Activated CD4-positive, CD25-positive, alpha-beta regulatory T cell treated with anti-CD3 and anti-CD28 coated beads, Interleukin-2, amount 50 U/mL, for 16 hours (primary cell): Measurements from ENCODE around the gene C10orf143.
"Not testable (repeated sequence)": the region's sequence is repeated elsewhere in the genome, so short reads cannot be mapped to it uniquely, and the experiment has no call there.

Experiments
- DNase-seq: peaks from one replicate; pipeline ENCODE4 v3.0.0-alpha.2; 2020; ENCODE audit warnings: low read depth, low spot score

Gene C10orf143

DNA sequence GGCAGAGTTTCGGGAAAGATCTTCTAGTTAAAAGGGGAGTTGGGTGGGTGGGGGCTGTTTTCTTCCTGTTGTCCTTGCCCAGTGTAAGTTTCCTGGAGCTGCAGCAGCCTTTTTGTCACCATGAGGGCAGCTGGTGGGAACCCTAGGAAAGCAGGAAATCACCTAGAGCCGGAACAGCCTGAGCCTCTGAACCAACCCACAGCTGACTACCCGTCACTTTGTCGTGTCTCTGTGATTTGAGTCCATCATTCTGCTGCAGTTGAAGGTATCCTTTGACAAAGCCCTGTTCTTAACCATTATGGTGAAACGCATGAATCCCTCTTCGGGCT is 1.2 kb upstream of the C10orf143 start:
- DNase-seq = no peak

DNA sequence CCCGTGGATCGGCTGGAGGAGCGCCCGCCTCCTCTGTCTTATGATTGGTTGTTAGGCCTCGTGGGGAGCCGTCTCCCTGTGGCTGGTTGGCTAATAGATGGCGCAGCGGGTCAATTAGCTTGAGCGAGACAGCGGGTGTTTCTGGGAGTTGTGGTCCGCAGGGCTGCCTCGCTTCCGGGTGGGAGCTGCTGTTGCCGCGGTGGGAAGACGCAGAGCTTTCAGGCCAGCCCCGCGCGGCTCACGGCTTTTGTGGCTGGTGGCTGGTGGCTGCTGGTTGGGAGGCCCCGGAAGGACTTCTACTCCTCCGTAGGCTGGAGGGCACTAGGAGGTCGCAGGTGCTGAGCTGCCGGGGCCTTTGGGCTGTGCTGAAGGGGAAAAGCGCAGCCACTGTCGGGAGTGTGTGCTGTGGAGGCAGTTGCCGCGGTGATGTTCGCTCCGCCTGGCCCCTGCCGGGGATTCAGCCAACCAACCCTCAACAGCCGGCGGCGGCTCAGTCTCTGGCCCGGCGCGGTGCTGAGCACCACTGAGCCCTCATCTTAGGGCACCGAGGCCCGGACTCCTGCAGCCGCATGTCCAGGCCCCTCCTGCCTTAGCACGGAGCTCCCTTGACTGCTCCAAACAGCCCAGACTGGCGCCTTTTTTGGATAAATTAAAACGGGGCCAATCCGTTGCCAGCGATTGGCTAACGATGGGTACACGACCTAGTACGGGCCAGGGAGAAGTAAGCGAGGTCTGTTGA is 652 bp upstream of the C10orf143 start:
- DNase-seq = peak; percentile 95

DNA sequence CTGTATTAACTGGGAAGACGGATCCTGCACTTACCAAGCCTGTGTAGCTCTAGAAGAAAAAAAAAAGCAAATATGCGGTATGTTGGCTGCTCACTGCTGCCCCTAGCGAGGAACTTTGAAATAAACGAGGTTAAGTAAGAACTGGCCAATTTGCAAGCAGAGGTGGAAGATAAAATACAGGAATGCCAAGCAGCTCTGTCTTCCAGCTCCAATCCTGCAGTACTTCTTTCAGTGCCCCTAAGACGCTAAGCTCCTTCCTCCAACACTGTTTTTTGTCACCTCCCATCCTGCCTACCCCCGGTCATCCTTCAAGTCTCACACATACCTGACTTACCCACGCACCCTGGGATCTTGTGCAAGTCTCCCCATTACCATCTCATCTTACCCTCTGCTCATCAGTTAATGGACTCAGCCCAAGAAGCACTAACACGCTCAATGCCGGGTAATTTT is 809 bp downstream of the C10orf143 start:
- DNase-seq = peak; percentile 47

DNA sequence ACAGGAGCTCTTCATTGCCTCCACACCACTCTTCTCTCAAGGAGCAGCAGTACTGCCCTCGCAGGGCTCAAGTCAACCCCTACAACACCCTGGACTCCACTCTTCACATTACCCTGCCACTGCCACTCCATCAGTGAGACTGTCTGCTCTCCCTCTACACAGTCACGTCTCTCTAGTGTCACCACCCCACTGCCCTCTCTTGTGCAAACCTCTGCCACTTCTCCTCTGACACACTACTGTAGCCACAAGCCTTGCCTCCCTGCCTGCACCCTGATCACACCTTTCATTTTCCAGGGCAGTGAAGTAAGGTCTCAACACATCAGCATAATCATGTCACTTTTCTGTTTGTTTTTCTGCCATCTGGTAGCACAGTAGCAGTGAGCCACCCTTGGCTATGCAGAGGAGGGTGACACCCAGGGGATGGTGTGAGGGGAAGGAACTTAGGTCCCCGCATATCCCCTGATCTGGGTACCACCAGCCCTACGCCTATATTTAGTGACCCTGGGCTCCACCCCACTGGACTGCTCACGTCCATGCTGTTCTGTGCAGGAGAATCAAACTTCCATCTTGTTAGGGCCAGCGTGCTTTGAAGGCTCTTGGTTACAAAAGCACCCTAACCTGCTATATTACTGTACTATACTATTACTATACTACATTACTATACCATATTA is 1.6 kb downstream of the C10orf143 start:
- no peak for DNase-seq

DNA sequence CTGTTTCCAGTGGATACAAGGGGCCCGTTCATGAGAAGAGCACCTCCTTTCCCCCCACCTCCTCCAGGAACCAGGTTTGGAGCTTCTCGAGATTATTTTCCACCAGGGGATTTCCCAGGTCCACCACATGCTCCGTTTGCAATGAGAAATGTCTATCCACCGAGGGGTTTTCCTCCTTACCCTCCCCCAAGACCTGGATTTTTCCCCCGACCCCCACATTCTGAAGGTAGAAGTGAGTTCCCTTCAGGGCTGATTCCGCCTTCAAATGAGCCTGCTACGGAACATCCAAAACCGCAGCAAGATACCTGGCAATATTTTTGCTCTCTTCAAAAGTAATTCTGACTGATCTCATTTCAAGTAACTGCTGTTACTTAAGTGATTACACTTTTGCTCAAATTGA is 2.5 kb downstream of the C10orf143 start:
- not testable (repeated sequence) for DNase-seq

DNA sequence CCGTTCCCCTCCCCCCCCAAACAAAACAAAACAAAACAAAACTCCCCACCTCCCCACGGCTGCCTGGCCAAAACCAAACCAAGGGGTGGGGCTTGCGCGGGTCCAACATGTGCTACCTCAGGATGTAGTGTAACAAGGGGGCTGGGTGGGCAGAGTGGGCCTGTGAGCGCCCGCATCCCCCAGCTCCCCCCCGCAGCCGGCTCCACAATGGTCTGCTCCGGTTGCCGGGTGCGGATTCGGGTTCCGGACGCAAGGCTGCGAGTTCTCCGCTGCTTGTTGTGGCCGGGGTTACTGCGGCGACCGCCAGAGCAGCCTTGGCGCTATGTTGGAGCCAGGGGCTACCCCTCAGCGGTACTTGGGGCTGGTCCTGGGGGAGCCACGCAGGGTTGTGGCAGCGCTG is 4.9 kb downstream of the C10orf143 start:
- DNase-seq = no peak

DNA sequence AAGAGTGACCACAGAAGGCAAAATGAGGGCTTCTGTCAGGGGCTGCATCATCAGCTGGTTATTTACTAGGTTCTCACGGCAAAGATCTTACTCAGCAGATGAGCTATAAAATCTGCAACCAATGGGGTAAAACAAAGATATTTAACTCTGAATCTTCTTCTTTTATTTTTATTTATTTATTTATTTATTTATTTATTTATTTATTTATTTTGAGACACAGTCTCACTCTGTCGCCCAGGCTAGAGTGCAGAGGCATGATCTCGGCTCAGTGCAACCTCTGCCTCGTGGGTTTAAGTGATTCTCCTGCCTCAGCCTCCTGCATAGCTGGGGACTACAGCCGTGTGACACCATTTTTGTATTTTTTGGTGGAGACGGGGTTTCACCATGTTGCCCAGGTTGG is 11.3 kb downstream of the C10orf143 start:
- no peak for DNase-seq

DNA sequence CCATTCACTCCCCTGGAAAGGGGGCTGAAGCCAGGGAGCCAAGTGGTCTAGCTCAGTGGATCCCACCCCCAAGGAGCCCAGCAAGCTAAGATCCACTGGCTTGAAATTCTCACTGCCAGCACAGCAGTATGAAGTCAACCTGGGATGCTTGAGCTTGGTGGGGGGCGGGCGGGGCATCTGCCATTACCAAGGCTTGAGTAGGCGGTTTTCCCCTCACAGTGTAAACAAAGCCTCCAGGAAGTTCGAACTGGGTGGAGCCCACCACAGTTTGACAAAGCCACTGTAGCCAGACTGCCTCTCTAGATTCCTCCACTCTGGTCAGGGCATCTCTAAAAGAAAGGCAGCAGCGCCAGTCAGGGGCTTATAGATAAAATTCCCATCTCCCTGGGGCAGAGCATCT is 20.1 kb downstream of the C10orf143 start:
- DNase-seq = not testable (repeated sequence)

DNA sequence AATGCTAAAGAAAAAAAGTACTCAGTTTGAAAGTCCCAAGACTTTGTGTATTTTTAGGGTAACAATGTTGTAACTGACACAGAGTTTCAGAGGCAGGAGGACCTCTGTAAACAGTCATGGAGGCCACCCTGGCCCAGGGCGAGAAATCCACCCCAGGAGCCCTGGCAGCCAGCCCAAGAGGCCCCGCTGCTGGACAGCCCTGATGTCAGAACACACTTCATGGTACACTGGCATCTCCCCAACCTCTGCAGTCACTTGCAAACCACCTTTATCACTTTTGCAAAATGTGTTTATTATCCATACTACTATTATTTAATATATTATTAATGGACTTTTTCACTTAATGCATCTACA is 30.2 kb downstream of the C10orf143 start:
- no peak for DNase-seq

DNA sequence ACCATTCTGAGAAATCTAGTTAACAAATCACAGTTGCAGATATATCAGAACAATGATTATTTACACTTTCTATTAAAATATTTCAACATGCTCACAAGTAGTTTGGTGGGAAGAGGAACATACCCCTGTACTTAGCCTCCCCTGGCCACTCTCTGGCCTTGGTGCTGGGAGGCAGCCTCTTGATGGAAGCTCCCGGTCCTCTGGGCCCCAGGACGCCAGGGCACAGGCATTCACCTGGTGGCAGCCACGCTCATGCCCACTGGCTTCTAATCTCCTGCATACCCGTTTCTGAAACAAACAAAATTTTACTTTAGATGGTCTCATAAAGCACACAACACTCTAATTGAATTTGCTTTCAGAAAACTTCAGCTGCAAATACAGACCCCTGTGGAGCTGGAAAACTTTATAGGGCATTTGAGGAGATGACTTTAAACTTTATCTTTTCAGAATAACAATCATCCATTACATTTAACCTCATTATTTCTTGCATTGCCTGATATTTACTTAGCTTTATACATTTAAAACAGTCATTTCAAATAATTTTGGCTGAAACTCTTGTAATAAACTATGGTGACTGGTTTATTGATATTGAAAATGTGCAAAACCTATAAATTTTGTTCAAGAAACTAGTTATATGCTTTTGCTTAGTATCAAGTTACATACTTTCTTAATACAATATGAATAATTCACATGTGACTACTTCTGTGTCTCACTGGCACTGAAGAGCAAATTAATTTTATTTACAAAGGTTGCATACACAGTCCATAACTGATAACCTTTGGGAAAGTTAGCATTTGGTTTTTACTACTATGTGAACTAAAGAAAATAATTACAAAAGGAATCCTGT is 30.8 kb downstream of the C10orf143 start:
- DNase-seq = no peak

DNA sequence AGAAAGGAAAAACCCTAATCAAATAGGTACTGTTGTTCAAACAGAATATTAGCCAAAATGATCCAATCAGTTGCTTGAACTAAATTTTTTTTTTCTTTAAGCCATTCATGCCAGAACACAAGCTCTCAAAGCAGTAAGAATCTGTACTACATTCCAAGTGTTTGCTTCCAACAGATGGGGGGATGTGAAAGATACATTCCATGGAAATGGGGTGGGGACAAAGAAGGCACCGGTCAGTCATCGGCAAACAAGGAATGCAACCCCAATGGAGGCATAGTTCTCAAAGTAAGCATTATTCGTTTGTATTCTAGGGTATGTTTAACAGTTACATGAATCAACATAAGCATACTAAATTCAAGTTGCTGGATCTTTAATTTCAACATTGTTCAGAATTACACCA is 32.5 kb downstream of the C10orf143 start:
- no peak for DNase-seq

DNA sequence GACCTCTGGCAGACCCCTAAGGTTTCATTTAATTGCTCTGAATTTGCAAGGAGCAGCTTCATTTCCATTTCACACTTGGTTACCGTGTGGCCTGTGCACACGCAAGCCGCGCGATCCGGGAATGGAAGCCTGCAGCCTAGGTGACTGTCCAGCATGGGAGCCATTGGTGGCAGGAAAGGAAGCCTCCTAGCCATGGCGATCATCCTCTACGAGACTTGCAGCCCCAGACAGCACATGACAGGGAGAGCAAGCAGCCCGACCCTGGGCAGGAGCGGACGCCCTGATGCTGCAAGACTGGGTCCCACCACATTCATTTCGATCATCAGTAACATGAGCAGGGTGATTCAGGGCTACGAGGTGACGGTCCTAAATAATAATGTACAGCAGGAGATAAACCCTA is 33.9 kb downstream of the C10orf143 start:
- DNase-seq = no peak

DNA sequence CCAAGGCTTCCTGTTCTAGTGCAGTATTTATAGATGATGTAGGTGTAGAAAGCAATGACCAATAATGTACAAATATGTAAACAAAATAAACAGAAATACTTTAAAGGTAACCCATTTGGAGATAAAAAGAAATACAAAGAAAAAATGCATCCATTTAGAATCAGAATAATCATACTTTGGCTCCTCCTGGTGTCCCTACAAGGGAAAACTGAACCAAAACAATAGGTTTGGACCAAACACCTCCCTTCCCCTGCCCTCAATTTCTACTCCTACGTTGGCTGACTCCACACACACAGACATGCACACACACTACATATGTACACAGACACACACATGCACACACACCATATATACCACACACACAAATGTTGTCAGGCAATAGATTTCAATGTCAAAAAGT is 36.0 kb downstream of the C10orf143 start:
- no peak for DNase-seq

DNA sequence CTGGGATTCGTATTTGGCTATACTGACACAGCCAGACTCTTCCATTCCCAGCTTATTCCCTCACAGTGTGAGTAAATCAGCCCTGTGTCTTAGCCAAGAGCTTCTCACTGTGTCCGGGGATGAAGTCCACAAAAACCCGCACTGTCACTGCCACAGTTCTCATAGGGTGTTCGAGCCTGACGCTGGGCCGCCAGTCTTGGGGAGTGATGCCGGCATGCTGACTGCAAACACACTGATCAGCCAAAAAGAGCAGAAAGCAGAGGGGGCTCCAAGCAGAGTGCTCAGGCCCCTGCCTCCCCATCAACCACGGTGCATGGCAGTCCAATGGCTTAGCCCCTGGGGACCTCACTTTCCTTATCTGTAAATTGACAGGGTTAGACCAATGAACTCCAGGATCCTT is 36.7 kb downstream of the C10orf143 start:
- no peak for DNase-seq

DNA sequence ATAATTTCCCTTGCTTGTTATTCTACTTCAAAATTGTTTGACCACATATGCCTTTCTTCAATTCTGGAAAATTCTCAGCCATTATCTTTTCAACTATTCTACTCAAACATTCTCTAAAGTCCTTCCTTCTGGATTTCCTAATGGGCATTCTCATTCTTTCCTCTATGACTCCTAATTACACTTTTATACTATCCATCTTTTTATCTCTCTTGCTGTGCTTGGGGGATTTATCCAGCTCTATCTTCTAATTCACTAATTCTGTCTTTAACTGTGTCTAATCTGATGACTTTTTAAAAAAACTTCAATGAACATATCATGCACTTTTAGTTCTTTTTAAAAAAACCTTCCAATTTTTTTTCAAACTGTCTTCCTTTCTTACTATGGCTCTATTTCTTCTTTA is 38.4 kb downstream of the C10orf143 start:
- DNase-seq = no peak

DNA sequence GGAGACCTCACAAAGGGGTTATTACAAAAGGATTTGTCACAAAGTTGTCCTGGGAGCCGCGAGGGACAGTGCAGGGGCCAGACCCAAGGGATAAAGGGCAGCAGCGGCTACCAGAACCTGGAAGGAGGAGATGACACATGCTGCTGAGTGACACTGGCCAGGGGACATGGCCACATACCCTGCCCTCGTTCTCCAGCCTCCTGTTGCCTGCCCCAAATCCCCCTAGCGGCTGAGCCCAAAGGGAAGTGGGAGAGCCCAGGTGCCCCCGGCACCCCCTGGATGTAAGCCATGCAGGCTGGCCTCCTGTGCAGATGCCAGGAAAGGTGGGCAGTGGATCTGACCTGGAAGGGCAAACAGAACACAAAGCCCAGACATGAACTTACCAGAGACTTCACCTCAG is 42.7 kb downstream of the C10orf143 start:
- no peak for DNase-seq

DNA sequence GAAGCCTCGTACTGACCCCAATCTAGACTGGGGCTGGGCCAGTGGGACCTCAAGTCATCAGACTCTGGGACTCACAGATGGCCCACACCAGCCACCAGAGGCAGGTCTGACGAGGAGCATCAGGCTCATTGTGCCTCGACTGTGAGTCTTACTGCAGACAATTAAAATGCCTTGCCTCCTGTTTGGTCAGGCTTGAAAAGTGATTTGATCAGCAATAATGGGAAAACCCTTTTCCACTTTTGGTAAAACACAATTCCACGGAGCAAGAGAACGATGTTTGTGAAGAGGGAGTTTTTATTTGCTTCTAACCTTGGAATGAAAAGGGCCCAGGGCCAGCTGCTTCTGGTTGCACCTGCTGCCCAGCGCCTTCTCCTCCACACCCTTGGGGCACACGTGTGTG is 43.9 kb downstream of the C10orf143 start:
- DNase-seq = no peak

DNA sequence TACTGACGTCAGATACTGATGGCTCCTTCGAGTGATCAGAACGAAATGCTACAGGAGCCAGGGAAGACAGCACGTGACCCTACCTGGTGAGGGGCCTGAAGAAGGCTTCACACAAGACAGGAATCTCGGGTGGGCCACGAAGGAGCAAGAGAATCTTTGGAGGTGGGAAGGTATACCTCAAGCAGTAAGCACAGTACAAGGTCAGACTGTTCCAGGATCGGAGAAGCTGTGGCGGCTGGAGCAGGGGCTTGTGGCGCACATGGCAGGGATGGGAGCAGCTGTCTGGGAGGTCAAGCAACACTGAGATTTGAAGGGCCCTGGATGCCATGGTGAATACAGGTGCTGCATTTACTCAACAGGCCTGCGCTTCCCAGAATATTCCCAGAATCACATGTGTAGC is 45.4 kb downstream of the C10orf143 start:
- DNase-seq = no peak

DNA sequence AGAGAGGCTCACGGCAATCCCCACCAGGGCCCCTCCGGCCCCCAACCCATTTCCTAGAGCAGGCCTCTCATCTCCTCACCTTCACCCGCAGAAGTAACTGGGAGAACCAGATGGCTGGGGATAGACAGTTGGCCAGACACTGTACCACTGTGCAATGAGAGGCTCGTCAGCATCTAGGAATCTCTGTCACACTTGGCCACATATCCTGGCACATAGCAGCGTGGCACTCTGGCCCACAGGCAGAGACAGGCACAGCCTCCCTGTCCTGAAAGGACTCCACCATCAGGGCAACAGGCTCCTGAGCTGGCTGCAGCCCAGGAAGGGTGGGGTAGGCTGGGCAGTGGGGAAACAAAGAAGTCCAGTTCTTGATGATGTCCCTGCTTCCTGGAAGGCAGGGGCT is 45.8 kb downstream of the C10orf143 start:
- DNase-seq = no peak

DNA sequence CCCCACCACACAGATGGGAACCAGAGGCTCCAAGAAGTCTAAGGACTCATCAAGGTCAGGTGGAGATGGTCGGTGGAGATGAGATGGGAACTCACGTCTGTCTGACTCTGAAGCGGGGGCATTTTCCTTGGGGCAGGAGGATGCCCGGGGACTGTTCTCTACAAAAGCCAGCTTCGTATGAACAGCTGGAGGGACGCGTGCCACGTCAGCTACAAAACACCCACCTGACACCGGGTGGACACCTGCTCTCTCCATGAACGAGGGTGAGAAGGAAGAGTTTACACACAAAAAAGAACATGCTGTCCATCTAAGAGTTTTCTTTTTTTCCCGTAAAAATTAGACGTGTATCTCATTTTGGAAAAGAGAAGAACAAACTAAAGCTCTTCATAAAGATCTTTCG is 47.7 kb downstream of the C10orf143 start:
- no peak for DNase-seq

DNA sequence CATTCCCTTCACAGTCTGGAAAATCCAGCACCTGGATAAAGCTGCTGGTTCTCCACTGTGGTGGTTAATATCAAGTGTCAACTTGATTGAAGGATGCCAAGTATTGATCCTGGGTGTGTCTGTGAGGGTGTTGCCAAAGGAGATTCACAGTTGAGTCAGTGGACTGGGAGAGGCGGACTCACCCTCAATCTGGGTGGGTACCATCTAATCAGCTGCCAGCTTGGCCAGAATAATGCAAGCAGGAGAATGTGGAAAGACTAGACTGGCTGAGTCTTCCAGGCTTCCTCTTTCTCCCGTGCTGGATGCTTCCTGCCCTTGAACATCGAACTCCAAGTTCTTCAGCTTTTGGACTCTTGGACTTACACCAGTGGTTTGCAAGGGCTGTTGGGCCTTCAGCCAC is 48.4 kb downstream of the C10orf143 start:
- no peak for DNase-seq

DNA sequence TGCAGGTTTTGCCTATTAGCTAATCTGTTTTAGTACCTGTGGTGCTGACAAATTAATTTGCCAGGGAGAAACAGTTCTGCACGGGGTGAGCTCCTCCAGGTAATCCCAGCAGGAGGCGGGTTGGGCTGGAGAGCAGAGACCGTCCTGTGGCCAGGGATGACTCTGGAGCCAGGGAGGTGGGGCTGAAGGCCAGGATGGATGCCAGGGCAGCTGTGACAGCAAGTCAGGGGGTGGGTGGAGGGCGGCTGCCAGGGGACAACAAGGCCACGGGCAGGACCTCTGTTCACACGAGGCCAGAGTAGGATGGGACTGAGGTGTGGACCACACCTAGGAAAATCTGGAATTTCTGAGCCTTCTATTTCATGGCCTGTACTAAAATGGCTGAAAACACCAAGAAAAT is 48.9 kb downstream of the C10orf143 start:
- DNase-seq = no peak

DNA sequence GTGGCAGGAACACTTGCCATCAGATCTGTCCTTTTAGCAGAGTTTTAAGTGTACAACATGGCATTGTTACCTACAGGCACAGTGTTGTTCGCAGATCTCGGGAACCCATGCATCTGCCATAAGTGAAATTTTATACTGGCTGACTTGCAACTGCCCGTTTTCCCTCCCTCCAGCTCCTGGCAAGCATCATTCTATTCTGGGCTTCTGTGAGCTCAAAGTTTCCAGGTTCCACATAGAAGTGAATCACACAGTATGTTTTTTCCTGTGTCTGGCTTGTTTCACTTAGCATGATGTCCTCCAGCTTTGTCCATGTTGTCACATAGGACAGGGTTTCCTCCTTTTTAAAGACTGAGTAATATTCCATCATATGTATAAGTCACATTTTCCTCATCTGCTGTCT is 56.6 kb downstream of the C10orf143 start:
- no peak for DNase-seq
